ENCODE measurements around the gene IPO4. TPM values are rescaled to one million over a fixed set of nuclear protein-coding genes. Genes with fewer than 3 reads are reported as not detected.

IPO4 gene
- total RNA-seq, 1 donor from 2014 or later = 43.2 TPM

Other genes starting within 250 kb of the IPO4 start
- gene DHRS4, start 235.0 kb downstream of the IPO4 start, total RNA-seq = 50.2 and 51.3 TPM in 2 replicates
- gene DHRS4L2, start 199.9 kb downstream of the IPO4 start, total RNA-seq = 6.5 and 14.9 TPM in 2 replicates
- not detected in 2 replicates for gene CARMIL3, start 136.8 kb downstream of the IPO4 start, total RNA-seq
- not detected in 2 replicates for gene CPNE6, start 117.3 kb downstream of the IPO4 start, total RNA-seq
- gene PCK2, start 94.5 kb downstream of the IPO4 start, total RNA-seq = 10.4 and 21.4 TPM in 2 replicates
- gene DCAF11, start 74.0 kb downstream of the IPO4 start, total RNA-seq = 43.5 and 91.6 TPM in 2 replicates
- gene NRL, start 73.9 kb downstream of the IPO4 start, total RNA-seq = 0.32 and 0.76 TPM in 2 replicates
- under 0.01 TPM in 1 of 2 replicates, not detected in the other for gene FITM1, start 58.2 kb downstream of the IPO4 start, total RNA-seq
- gene PSME1, start 52.6 kb downstream of the IPO4 start, total RNA-seq = 105 and 223 TPM in 2 replicates
- 30.5 and 34.3 TPM in 2 replicates for gene EMC9, start 47.2 kb downstream of the IPO4 start, total RNA-seq
- 88.0 and 158 TPM in 2 replicates for gene PSME2, start 42.2 kb downstream of the IPO4 start, total RNA-seq
- gene RNF31, start 41.3 kb downstream of the IPO4 start, total RNA-seq = 37.4 and 47.7 TPM in 2 replicates
- 36.4 and 131 TPM in 2 replicates for gene IRF9, start 27.6 kb downstream of the IPO4 start, total RNA-seq
- 2.6 and 13.4 TPM in 2 replicates for gene REC8, start 16.7 kb downstream of the IPO4 start, total RNA-seq
- 48.7 and 71.6 TPM in 2 replicates for gene TM9SF1, start 6.6 kb upstream of the IPO4 start, total RNA-seq
- not detected in 2 replicates for gene TSSK4, start 16.9 kb upstream of the IPO4 start, total RNA-seq
- 28.3 and 54.1 TPM in 2 replicates for gene CHMP4A, start 24.7 kb upstream of the IPO4 start, total RNA-seq
- 16.9 and 28.1 TPM in 2 replicates for gene MDP1, start 27.2 kb upstream of the IPO4 start, total RNA-seq
- 201 and 492 TPM in 2 replicates for gene NEDD8, start 43.6 kb upstream of the IPO4 start, total RNA-seq
- 81.2 and 135 TPM in 2 replicates for gene GMPR2, start 44.1 kb upstream of the IPO4 start, total RNA-seq
- gene TINF2, start 53.8 kb upstream of the IPO4 start, total RNA-seq = 58.2 and 60.7 TPM in 2 replicates
- 0.65 and 0.91 TPM in 2 replicates for gene TGM1, start 74.4 kb upstream of the IPO4 start, total RNA-seq
- 13.2 and 27.3 TPM in 2 replicates for gene RABGGTA, start 82.8 kb upstream of the IPO4 start, total RNA-seq
- 3.6 and 19.0 TPM in 2 replicates for gene DHRS1, start 111.0 kb upstream of the IPO4 start, total RNA-seq
- 22.4 and 26.6 TPM in 2 replicates for gene NOP9, start 111.0 kb upstream of the IPO4 start, total RNA-seq
- 0.32 and 3.2 TPM in 2 replicates for gene CIDEB, start 119.2 kb upstream of the IPO4 start, total RNA-seq
- 2.6 and 5.0 TPM in 2 replicates for gene LTB4R2, start 121.3 kb upstream of the IPO4 start, total RNA-seq
- gene LTB4R, start 122.7 kb upstream of the IPO4 start, total RNA-seq = 0.65 and 3.0 TPM in 2 replicates
- gene ADCY4, start 146.3 kb upstream of the IPO4 start, total RNA-seq = 20.1 and 36.6 TPM in 2 replicates
- 5.5 and 6.7 TPM in 2 replicates for gene RIPK3, start 151.2 kb upstream of the IPO4 start, total RNA-seq
- 21.8 and 25.1 TPM in 2 replicates for gene NFATC4, start 179.4 kb upstream of the IPO4 start, total RNA-seq
- 12.2 and 14.3 TPM in 2 replicates for gene NYNRIN, start 210.2 kb upstream of the IPO4 start, total RNA-seq
- 0.32 and 0.76 TPM in 2 replicates for gene CBLN3, start 240.9 kb upstream of the IPO4 start, total RNA-seq
- 62.0 and 71.4 TPM in 2 replicates for gene KHNYN, start 241.1 kb upstream of the IPO4 start, total RNA-seq

Data from epithelial cell of umbilical artery (primary cell).